OCI-LY3 (cell line): ENCODE results near the gene DCTN4.

Source experiments
- EZH2phosphoT487 ChIP-seq: fragments of 200-600 bp; shearing (Covaris generic); IDR thresholded peaks from 2 replicates; pipeline ENCODE4 v1.6.1; 2018; ENCODE audit warnings: antibody characterized with exemption, mixed run types, low read depth
- TF ChIP-seq, protein P1 (sequence below): fragments of 200-600, 300-600 bp; sonication (generic); IDR thresholded peaks from 2 replicates; pipeline ENCODE4 v1.5.1; 2014; ENCODE audit warnings: antibody characterized with exemption, low read length, low read depth

DNA sequence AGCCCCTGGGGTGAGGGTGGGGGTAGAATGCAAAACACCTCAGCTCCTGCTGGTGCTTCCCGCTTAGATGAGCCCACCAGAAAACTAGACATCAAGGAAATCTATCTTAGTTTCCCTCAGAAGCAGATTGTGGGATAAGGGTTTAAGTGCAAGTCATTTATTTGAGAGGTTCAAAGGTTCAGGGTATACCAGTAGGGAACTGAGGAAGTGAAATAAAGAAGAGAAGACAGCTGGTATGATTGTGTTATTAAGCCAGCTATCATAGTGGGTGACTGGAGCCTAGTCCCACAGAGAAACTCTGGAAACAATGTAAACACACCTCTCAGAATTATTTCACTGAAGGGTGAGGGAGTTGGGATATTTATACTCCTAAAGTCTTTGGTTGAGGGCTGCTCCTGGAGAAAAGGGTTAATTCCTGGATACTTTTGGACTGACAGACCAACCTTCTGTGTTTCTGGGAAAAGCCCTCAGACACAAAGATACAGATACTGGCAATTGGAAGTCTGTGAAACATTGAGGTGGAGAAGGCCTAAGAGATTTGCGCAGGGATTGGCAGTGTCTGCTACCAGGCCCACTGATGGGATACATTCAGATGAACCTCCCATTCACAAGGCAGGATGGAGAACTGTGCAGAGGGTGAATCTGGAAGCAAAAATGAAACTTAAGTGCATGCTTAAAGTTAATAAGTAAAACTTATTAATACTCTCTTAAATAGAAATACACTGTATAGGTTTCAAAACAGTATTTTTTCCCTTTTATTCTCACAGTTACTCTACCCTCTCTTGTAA is 6.4 kb upstream of the DCTN4 start:
- TF ChIP-seq EZH2phosphoT487, result no peak
- TF ChIP-seq, protein P1, sequence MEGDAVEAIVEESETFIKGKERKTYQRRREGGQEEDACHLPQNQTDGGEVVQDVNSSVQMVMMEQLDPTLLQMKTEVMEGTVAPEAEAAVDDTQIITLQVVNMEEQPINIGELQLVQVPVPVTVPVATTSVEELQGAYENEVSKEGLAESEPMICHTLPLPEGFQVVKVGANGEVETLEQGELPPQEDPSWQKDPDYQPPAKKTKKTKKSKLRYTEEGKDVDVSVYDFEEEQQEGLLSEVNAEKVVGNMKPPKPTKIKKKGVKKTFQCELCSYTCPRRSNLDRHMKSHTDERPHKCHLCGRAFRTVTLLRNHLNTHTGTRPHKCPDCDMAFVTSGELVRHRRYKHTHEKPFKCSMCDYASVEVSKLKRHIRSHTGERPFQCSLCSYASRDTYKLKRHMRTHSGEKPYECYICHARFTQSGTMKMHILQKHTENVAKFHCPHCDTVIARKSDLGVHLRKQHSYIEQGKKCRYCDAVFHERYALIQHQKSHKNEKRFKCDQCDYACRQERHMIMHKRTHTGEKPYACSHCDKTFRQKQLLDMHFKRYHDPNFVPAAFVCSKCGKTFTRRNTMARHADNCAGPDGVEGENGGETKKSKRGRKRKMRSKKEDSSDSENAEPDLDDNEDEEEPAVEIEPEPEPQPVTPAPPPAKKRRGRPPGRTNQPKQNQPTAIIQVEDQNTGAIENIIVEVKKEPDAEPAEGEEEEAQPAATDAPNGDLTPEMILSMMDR, result no peak
